ENCODE measurements around the gene EMID1. TPM values are rescaled to one million over a fixed set of nuclear protein-coding genes. Genes with fewer than 3 reads are reported as not detected.

EMID1 gene
- total RNA-seq, 1 experiment from 2014 or later = 0.26 TPM

- H3K79me2 ChIP-seq (ENCODE audit: low read length) = peaks cover 29% of the 10 kb centered on the region
- H3K27me3 ChIP-seq (ENCODE audit: low read length) = no peaks in the 10 kb centered on the region
- peaks cover 9% of the 10 kb centered on the region; the same call in 1 of the 2 replicates for H3K36me3 ChIP-seq (ENCODE audit: insufficient read depth, low read length)
- peaks cover 11% of the 10 kb centered on the region for H3K4me1 ChIP-seq (ENCODE audit: low read length)
- DNase-seq = no peak
- H4K20me1 ChIP-seq (ENCODE audit: insufficient read depth, low read depth, low read length) = no peaks in the 10 kb centered on the region; the same call in 1 of the 2 replicates
- H3K9me3 ChIP-seq (ENCODE audit: low read length) = no peaks in the 10 kb centered on the region
- no peak overlapping the region for H2AFZ ChIP-seq (ENCODE audit: low read length)
- H3K27ac ChIP-seq (ENCODE audit: low read length) = no peak overlapping the region
- H3K4me2 ChIP-seq (ENCODE audit: low read depth, low read length, poor library complexity, severe bottlenecking) = no peak overlapping the region
- no peaks in the 10 kb centered on the region for H3K9me2 ChIP-seq (replicated peaks; ENCODE audit: insufficient read depth, low read length)
- no peak overlapping the region for H3K4me3 ChIP-seq (ENCODE audit: low read length)
- H3K9ac ChIP-seq (ENCODE audit: low read length) = no peak overlapping the region
Observed at GRCh38 chr22:29263791-29264276, 58.1 kb downstream of the EMID1 start.

GRCh38 chr22:29265305-29265704 is 59.6 kb downstream of the EMID1 start:
- H3K9me3 ChIP-seq (ENCODE audit: low read length) = no peaks in the 10 kb centered on the region
- H3K4me3 ChIP-seq (ENCODE audit: low read length) = no peak overlapping the region
- no peak overlapping the region for H3K4me2 ChIP-seq (ENCODE audit: low read depth, low read length, poor library complexity, severe bottlenecking)
- H3K27me3 ChIP-seq (ENCODE audit: low read length) = no peaks in the 10 kb centered on the region
- no peak overlapping the region for H3K27ac ChIP-seq (ENCODE audit: low read length)
- H4K20me1 ChIP-seq (ENCODE audit: insufficient read depth, low read depth, low read length) = peaks cover 14% of the 10 kb centered on the region
- peaks cover 44% of the 10 kb centered on the region for H3K79me2 ChIP-seq (ENCODE audit: low read length)
- H3K9ac ChIP-seq (ENCODE audit: low read length) = no peak overlapping the region
- DNase-seq = no peak
- H2AFZ ChIP-seq (ENCODE audit: low read length) = no peak overlapping the region
- H3K36me3 ChIP-seq (ENCODE audit: insufficient read depth, low read length) = peaks cover 13% of the 10 kb centered on the region; the same call in 1 of the 2 replicates
- H3K9me2 ChIP-seq (replicated peaks; ENCODE audit: insufficient read depth, low read length) = no peaks in the 10 kb centered on the region
- peaks cover 23% of the 10 kb centered on the region for H3K4me1 ChIP-seq (ENCODE audit: low read length)

GRCh38 chr22:29265929-29266328 is 60.2 kb downstream of the EMID1 start:
- H3K9ac ChIP-seq (ENCODE audit: low read length) = peak overlapping the region; percentile 98; the same call in 1 of the 2 replicates
- H3K4me2 ChIP-seq (ENCODE audit: low read depth, low read length, poor library complexity, severe bottlenecking) = peak overlapping the region; percentile 90
- H3K27me3 ChIP-seq (ENCODE audit: low read length) = no peaks in the 10 kb centered on the region
- peaks cover 29% of the 10 kb centered on the region for H3K4me1 ChIP-seq (ENCODE audit: low read length)
- peaks cover 20% of the 10 kb centered on the region; the same call in 1 of the 2 replicates for H3K36me3 ChIP-seq (ENCODE audit: insufficient read depth, low read length)
- H3K27ac ChIP-seq (ENCODE audit: low read length) = no peak overlapping the region
- peak overlapping the region; percentile 93 for H3K4me3 ChIP-seq (ENCODE audit: low read length)
- DNase-seq = no peak
- H3K79me2 ChIP-seq (ENCODE audit: low read length) = peaks cover 50% of the 10 kb centered on the region
- H4K20me1 ChIP-seq (ENCODE audit: insufficient read depth, low read depth, low read length) = peaks cover 21% of the 10 kb centered on the region
- H3K9me3 ChIP-seq (ENCODE audit: low read length) = no peaks in the 10 kb centered on the region
- H3K9me2 ChIP-seq (replicated peaks; ENCODE audit: insufficient read depth, low read length) = no peaks in the 10 kb centered on the region
- H2AFZ ChIP-seq (ENCODE audit: low read length) = no peak overlapping the region

- Histone ChIP-seq H3K79me2 (ENCODE audit: low read length) (peaks cover 59% of the 10 kb centered on the region), H4K20me1 (ENCODE audit: insufficient read depth, low read depth, low read length) (peaks cover 29% of the 10 kb centered on the region), H3K27me3 (ENCODE audit: low read length) (no peaks in the 10 kb centered on the region), H3K4me2 (ENCODE audit: low read depth, low read length, poor library complexity, severe bottlenecking) (peak overlapping the region; percentile 90), H2AFZ (ENCODE audit: low read length) (peak overlapping the region; percentile 99; the same call in 1 of the 2 replicates), H3K9me3 (ENCODE audit: low read length) (no peaks in the 10 kb centered on the region), H3K9ac (ENCODE audit: low read length) (peak overlapping the region; percentile 98), H3K4me1 (ENCODE audit: low read length) (peaks cover 38% of the 10 kb centered on the region), H3K36me3 (ENCODE audit: insufficient read depth, low read length) (peaks cover 28% of the 10 kb centered on the region; the same call in 1 of the 2 replicates), H3K4me3 (ENCODE audit: low read length) (peak overlapping the region; percentile 93), H3K27ac (ENCODE audit: low read length) (peak overlapping the region; percentile 91; the same call in 1 of the 2 replicates), H3K9me2 (replicated peaks; ENCODE audit: insufficient read depth, low read length) (no peaks in the 10 kb centered on the region)
- DNase-seq = no peak
Observed at GRCh38 chr22:29266564-29267461, 61.1 kb downstream of the EMID1 start.

GRCh38 chr22:29267462-29267857 is 61.8 kb downstream of the EMID1 start:
- Histone ChIP-seq H4K20me1 (ENCODE audit: insufficient read depth, low read depth, low read length) (peaks cover 36% of the 10 kb centered on the region), H3K4me3 (ENCODE audit: low read length) (peak overlapping the region; percentile 93), H3K9me2 (replicated peaks; ENCODE audit: insufficient read depth, low read length) (no peaks in the 10 kb centered on the region), H3K36me3 (ENCODE audit: insufficient read depth, low read length) (peaks cover 35% of the 10 kb centered on the region; the same call in 1 of the 2 replicates), H3K79me2 (ENCODE audit: low read length) (peaks cover 65% of the 10 kb centered on the region), H3K9ac (ENCODE audit: low read length) (peak overlapping the region; percentile 98), H2AFZ (ENCODE audit: low read length) (peak overlapping the region; percentile 99; the same call in 1 of the 2 replicates), H3K27me3 (ENCODE audit: low read length) (no peaks in the 10 kb centered on the region), H3K4me2 (ENCODE audit: low read depth, low read length, poor library complexity, severe bottlenecking) (peak overlapping the region; percentile 90), H3K27ac (ENCODE audit: low read length) (peak overlapping the region; percentile 91), H3K9me3 (ENCODE audit: low read length) (no peaks in the 10 kb centered on the region), H3K4me1 (ENCODE audit: low read length) (peaks cover 38% of the 10 kb centered on the region)
- no peak for DNase-seq

DNA sequence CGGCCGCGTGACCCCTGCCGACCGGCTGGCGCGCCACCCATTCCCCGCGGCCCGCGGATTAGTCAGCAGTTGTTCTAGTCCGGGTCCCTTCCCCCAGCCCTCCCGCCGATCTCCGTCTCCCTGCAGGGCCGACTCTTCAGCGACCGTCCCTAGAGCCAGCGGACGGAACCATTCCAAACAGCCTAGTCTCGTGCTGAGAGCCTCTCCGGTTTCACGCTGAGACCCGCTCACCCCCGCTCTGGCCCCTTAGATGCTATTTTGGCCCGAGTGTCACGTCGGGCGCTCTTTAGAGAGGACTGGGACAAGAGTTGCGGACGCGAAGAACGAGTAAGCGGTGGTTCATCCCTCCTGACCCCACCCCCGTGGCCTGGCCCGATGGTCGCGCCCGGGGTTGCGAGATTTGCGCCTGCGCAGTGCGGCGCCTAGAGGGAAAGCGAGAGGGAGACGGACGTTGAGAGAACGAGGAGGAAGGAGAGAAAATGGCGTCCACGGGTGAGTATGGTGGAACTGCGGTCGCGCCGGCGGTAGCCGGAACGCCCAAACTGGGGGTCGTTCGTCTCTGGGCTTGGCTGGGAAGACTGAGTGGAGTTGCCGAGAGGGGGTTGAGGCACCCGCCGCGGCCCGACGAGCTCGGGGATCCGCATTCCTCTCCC is 62.3 kb downstream of the EMID1 start, which contains the start of the genes EWSR1 and RHBDD3:
Gene EWSR1 (plus strand): TSS at position 411 of the 653 bp plus-strand sequence. CDS start 69 bp downstream, at position 480.
Gene RHBDD3 (minus strand): TSS at position 124 of the 653 bp plus-strand sequence. CDS start 2,355 bp downstream, outside the sequence.
- peaks cover 40% of the 10 kb centered on the region for H3K36me3 ChIP-seq (ENCODE audit: insufficient read depth, low read length)
- DNase-seq = peak; percentile 98
- peaks cover 38% of the 10 kb centered on the region for H3K4me1 ChIP-seq (ENCODE audit: low read length)
- H4K20me1 ChIP-seq (ENCODE audit: insufficient read depth, low read depth, low read length) = peaks cover 41% of the 10 kb centered on the region
- no peaks in the 10 kb centered on the region for H3K9me2 ChIP-seq (replicated peaks; ENCODE audit: insufficient read depth, low read length)
- H2AFZ ChIP-seq (ENCODE audit: low read length) = peak within 1 kb of the TSS; percentile 99; the same call in 1 of the 2 replicates
- peak within 1 kb of the TSS; percentile 90 for H3K4me2 ChIP-seq (ENCODE audit: low read depth, low read length, poor library complexity, severe bottlenecking)
- peaks cover 71% of the 10 kb centered on the region for H3K79me2 ChIP-seq (ENCODE audit: low read length)
- H3K4me3 ChIP-seq (ENCODE audit: low read length) = peak within 1 kb of the TSS; percentile 93
- H3K9me3 ChIP-seq (ENCODE audit: low read length) = no peaks in the 10 kb centered on the region
- peak within 1 kb of the TSS; percentile 91 for H3K27ac ChIP-seq (ENCODE audit: low read length)
- H3K9ac ChIP-seq (ENCODE audit: low read length) = peak within 1 kb of the TSS; percentile 98
- H3K27me3 ChIP-seq (ENCODE audit: low read length) = no peaks in the 10 kb centered on the region

DNA sequence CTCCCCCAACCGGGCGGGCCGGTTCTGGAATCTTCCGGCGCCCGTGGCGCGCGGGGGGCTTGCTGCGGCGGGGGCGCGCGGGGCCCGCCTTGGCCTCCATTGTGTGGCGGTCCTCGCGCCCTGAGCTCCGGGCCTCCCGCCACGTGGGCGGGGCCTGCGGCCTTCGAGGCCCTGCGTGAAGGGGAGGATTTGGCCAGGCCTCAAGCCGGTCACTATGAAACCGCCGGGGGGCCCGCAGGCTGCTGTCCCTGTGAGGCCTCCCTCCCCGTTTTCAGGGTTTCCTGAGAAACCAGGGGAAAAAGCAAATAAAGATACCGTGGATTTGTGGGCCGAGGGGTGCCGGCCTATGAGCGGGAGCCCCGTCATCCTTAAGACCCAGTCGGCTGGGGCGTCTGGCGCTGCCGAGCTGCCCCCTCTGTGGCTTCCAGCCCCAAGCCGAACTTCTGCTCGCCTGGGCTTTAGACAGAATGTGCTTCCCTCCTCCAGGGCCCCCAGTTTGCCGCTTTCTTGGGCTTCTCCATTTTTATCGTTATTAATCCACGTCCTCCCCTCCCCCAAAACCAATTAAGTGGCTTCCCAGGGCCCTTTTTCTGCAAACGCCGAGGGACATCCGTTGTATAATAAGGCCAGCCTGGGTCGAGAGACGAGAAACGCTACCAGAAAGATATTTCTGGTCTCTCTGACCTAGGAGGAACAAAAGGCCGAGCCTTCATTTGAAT is 63.0 kb downstream of the EMID1 start:
- peak; percentile 70 for DNase-seq
- H3K27me3 ChIP-seq (ENCODE audit: low read length) = no peaks in the 10 kb centered on the region
- no peaks in the 10 kb centered on the region for H3K9me3 ChIP-seq (ENCODE audit: low read length)
- H3K4me2 ChIP-seq (ENCODE audit: low read depth, low read length, poor library complexity, severe bottlenecking) = peak overlapping the region; percentile 90
- H2AFZ ChIP-seq (ENCODE audit: low read length) = no peak overlapping the region
- H3K27ac ChIP-seq (ENCODE audit: low read length) = peak overlapping the region; percentile 91
- peaks cover 38% of the 10 kb centered on the region for H3K4me1 ChIP-seq (ENCODE audit: low read length)
- peaks cover 47% of the 10 kb centered on the region for H3K36me3 ChIP-seq (ENCODE audit: insufficient read depth, low read length)
- H3K9me2 ChIP-seq (replicated peaks; ENCODE audit: insufficient read depth, low read length) = no peaks in the 10 kb centered on the region
- H3K79me2 ChIP-seq (ENCODE audit: low read length) = peaks cover 77% of the 10 kb centered on the region
- H3K4me3 ChIP-seq (ENCODE audit: low read length) = peak overlapping the region; percentile 93
- peak overlapping the region; percentile 98 for H3K9ac ChIP-seq (ENCODE audit: low read length)
- H4K20me1 ChIP-seq (ENCODE audit: insufficient read depth, low read depth, low read length) = peaks cover 48% of the 10 kb centered on the region
